Activated CD4-positive, alpha-beta T cell treated with anti-CD3 and anti-CD28 coated beads for 1 hour (primary cell): Measurements from ENCODE around the gene MAP4K1.

Experiments
- DNase-seq: peaks from one replicate; pipeline ENCODE4 v3.0.0-alpha.2; 2020

Gene MAP4K1

GRCh38 chr19:38617764-38618589 lies at the start of gene MAP4K1:
MAP4K1 (minus strand) TSS chr19:38617953; CDS start chr19:38617895, 58 bp downstream.
- peak; percentile 45 for DNase-seq

GRCh38 chr19:38666663-38667511 lies 49.1 kb upstream of the MAP4K1 start:
- DNase-seq, result no peak

- no peak for DNase-seq
These were observed 48.4 kb upstream of the MAP4K1 start for GRCh38 chr19:38665950-38666662.

GRCh38 chr19:38665219-38665931 lies 47.6 kb upstream of the MAP4K1 start:
- no peak for DNase-seq

- DNase-seq, result no peak
These were observed 46.9 kb upstream of the MAP4K1 start for GRCh38 chr19:38664503-38665211.

GRCh38 chr19:38663957-38664502 lies 46.3 kb upstream of the MAP4K1 start:
- no peak for DNase-seq

- no peak for DNase-seq
These were observed 45.5 kb upstream of the MAP4K1 start for GRCh38 chr19:38663156-38663651.

- no peak for DNase-seq
These were observed 44.9 kb upstream of the MAP4K1 start for GRCh38 chr19:38662537-38663155.

- DNase-seq, result no peak
These were observed 44.2 kb upstream of the MAP4K1 start for GRCh38 chr19:38661996-38662395.

- DNase-seq, result no peak
These were observed 43.4 kb upstream of the MAP4K1 start for GRCh38 chr19:38661136-38661535.

- DNase-seq, result no peak
These were observed 43.0 kb upstream of the MAP4K1 start for GRCh38 chr19:38660724-38661123.

- no peak for DNase-seq
These were observed 40.9 kb upstream of the MAP4K1 start for GRCh38 chr19:38658462-38659306.

- DNase-seq, result no peak
These were observed 40.0 kb upstream of the MAP4K1 start for GRCh38 chr19:38657633-38658222.

- no peak for DNase-seq
These were observed 38.6 kb upstream of the MAP4K1 start for GRCh38 chr19:38656171-38656981.

- DNase-seq, result no peak
These were observed 37.5 kb upstream of the MAP4K1 start for GRCh38 chr19:38655148-38655824.

GRCh38 chr19:38654628-38655055 lies 36.9 kb upstream of the MAP4K1 start:
- no peak for DNase-seq

- no peak for DNase-seq
These were observed 35.3 kb upstream of the MAP4K1 start for GRCh38 chr19:38653028-38653571.
